Measurements from ENCODE around the gene ZNF358.

Gene ZNF358

DNA sequence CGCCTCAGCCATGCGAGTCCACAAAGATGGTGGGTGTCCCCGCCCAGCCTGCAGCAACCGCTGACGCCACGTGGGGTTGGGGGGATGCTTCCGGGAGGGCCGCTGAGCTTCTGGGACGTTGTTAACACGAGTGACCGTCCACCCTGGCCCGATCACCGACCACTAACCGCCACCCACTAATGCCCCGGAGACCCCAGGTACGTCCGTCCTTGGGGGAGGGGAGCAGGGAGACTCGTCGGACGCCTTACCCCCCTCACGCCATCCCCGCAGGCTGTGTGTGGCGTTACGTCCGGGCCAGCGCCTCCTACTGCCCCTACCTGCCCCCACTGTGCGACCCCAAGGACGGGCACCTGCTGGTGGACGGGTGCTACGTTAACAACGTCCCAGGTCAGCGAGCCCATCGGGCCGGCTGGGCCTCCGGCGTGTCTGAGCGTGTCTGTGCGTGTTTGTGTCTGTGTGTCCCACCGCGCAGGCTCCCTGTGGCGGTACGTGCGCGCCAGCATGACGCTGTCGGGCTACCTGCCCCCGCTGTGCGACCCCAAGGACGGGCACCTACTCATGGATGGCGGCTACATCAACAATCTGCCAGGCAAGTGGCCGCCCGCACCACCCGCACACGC lies 40.9 kb downstream of the ZNF358 start:
- Histone ChIP-seq H3K9me3 (ENCODE audit: control insufficient read depth, low read length) (no peaks in the 10 kb centered on the region), H3K4me3 (ENCODE audit: low read depth, low read length) (no peak overlapping the region), H3K4me1 (no peaks in the 10 kb centered on the region), H3K36me3 (ENCODE audit: control insufficient read depth, insufficient read depth, low read length) (no peaks in the 10 kb centered on the region), H2AFZ (no peak overlapping the region), H3K4me2 (ENCODE audit: low read length) (no peak overlapping the region), H3K27ac (no peak overlapping the region), H3K79me2 (no peaks in the 10 kb centered on the region), H3K9ac (no peak overlapping the region), H3K27me3 (ENCODE audit: control insufficient read depth, insufficient read depth, low read length) (no peaks in the 10 kb centered on the region)
- TF ChIP-seq, protein P1, sequence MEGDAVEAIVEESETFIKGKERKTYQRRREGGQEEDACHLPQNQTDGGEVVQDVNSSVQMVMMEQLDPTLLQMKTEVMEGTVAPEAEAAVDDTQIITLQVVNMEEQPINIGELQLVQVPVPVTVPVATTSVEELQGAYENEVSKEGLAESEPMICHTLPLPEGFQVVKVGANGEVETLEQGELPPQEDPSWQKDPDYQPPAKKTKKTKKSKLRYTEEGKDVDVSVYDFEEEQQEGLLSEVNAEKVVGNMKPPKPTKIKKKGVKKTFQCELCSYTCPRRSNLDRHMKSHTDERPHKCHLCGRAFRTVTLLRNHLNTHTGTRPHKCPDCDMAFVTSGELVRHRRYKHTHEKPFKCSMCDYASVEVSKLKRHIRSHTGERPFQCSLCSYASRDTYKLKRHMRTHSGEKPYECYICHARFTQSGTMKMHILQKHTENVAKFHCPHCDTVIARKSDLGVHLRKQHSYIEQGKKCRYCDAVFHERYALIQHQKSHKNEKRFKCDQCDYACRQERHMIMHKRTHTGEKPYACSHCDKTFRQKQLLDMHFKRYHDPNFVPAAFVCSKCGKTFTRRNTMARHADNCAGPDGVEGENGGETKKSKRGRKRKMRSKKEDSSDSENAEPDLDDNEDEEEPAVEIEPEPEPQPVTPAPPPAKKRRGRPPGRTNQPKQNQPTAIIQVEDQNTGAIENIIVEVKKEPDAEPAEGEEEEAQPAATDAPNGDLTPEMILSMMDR (IDR thresholded peaks at IDR 0.05) = no peak

DNA sequence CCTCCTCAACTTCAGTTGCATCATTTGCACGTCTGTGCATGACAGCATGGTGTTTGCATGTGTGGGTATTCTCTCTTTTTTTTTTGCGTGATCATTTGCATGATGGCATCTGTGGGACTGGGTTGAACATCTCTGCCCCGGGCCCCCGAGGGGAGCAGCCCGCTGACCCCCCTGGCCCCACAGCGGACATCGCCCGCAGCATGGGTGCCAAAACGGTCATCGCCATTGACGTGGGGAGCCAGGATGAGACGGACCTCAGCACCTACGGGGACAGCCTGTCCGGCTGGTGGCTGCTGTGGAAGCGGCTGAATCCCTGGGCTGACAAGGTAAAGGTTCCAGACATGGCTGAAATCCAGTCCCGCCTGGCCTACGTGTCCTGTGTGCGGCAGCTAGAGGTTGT lies 42.8 kb downstream of the ZNF358 start:
- TF ChIP-seq, protein P1 (IDR thresholded peaks at IDR 0.05) = no peak
- H3K79me2 ChIP-seq = no peaks in the 10 kb centered on the region
- no peak overlapping the region for H3K4me3 ChIP-seq (ENCODE audit: low read depth, low read length)
- H3K9me3 ChIP-seq (ENCODE audit: control insufficient read depth, low read length) = no peaks in the 10 kb centered on the region
- H3K27ac ChIP-seq = no peak overlapping the region
- H2AFZ ChIP-seq = no peak overlapping the region
- no peak overlapping the region for H3K9ac ChIP-seq
- no peaks in the 10 kb centered on the region for H3K27me3 ChIP-seq (ENCODE audit: control insufficient read depth, insufficient read depth, low read length)
- H3K4me2 ChIP-seq (ENCODE audit: low read length) = no peak overlapping the region
- no peaks in the 10 kb centered on the region for H3K4me1 ChIP-seq
- H3K36me3 ChIP-seq (ENCODE audit: control insufficient read depth, insufficient read depth, low read length) = no peaks in the 10 kb centered on the region

DNA sequence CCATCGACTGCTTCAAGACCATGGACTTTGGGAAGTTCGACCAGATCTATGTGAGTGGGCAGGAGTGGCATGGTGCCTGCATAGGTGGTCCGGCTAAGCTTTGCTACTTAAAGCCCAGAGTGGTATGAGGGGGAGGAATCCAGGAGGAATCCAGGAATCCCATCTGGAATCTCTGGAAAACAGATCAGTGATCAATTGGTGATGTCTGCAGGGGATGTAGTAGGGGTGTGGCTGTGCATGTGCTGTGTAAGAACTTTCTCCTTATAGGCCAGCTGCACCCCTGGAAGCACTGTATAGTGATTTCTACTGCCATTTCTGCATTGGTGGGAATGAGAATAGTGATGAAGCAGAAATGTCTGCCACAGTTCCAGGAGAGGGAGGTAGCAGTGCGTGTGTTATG lies 43.2 kb downstream of the ZNF358 start:
- no peak overlapping the region for H3K4me2 ChIP-seq (ENCODE audit: low read length)
- no peaks in the 10 kb centered on the region for H3K36me3 ChIP-seq (ENCODE audit: control insufficient read depth, insufficient read depth, low read length)
- no peak overlapping the region for H3K27ac ChIP-seq
- no peaks in the 10 kb centered on the region for H3K4me1 ChIP-seq
- no peak overlapping the region for H3K9ac ChIP-seq
- no peaks in the 10 kb centered on the region for H3K9me3 ChIP-seq (ENCODE audit: control insufficient read depth, low read length)
- TF ChIP-seq, protein P1 (IDR thresholded peaks at IDR 0.05) = no peak
- H3K79me2 ChIP-seq = no peaks in the 10 kb centered on the region
- H3K27me3 ChIP-seq (ENCODE audit: control insufficient read depth, insufficient read depth, low read length) = no peaks in the 10 kb centered on the region
- no peak overlapping the region for H2AFZ ChIP-seq
- H3K4me3 ChIP-seq (ENCODE audit: low read depth, low read length) = no peak overlapping the region

DNA sequence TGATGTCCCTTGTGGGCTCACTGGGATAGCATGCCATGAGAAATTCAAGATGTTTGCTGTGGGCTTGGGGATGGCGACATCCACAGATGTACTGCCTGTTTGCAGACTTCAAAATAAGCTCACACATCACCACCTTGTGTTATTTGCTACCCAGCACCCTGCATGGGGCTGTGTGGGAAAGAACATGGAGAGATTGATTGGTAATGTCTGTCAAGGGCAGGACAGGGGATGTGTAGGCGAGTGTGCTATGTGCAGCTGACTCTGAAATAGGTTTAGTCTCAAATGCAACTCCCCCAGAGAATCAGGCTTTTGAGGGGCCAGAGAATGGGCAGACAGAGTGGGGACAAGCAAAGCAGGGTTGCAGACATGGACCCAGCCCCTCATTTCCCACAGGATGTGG lies 44.4 kb downstream of the ZNF358 start:
- TF ChIP-seq, protein P1 (IDR thresholded peaks at IDR 0.05) = no peak

DNA sequence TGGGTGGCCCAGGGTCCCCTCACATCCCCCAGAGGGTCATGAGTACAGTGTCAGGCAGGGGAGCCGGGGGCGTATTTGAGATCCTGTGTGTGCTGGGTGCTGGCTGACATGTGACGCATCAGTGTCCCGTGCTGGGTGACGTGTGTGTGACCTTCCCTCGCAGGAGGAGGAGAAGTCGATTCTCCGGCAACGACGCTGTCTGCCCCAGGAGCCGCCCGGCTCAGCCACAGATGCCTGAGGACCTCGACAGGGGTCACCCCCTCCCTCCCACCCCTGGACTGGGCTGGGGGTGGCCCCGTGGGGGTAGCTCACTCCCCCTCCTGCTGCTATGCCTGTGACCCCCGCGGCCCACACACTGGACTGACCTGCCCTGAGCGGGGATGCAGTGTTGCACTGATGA lies 45.4 kb downstream of the ZNF358 start:
- no peak overlapping the region for H3K4me3 ChIP-seq (ENCODE audit: low read depth, low read length)
- H3K27me3 ChIP-seq (ENCODE audit: control insufficient read depth, insufficient read depth, low read length) = no peaks in the 10 kb centered on the region
- TF ChIP-seq, protein P1 (IDR thresholded peaks at IDR 0.05) = no peak
- no peaks in the 10 kb centered on the region for H3K79me2 ChIP-seq
- no peak overlapping the region for H2AFZ ChIP-seq
- no peak overlapping the region for H3K4me2 ChIP-seq (ENCODE audit: low read length)
- H3K4me1 ChIP-seq = no peaks in the 10 kb centered on the region
- H3K36me3 ChIP-seq (ENCODE audit: control insufficient read depth, insufficient read depth, low read length) = no peaks in the 10 kb centered on the region
- H3K9ac ChIP-seq = no peak overlapping the region
- H3K9me3 ChIP-seq (ENCODE audit: control insufficient read depth, low read length) = no peaks in the 10 kb centered on the region
- no peak overlapping the region for H3K27ac ChIP-seq

More for the DNA sequence above, 44.4 kb downstream of the ZNF358 start:
- H3K4me2 ChIP-seq (ENCODE audit: low read length) = no peak overlapping the region
- H2AFZ ChIP-seq = no peak overlapping the region
- no peak overlapping the region for H3K27ac ChIP-seq
- H3K79me2 ChIP-seq = no peaks in the 10 kb centered on the region
- H3K4me1 ChIP-seq = no peaks in the 10 kb centered on the region
- no peaks in the 10 kb centered on the region for H3K36me3 ChIP-seq (ENCODE audit: control insufficient read depth, insufficient read depth, low read length)
- no peaks in the 10 kb centered on the region for H3K27me3 ChIP-seq (ENCODE audit: control insufficient read depth, insufficient read depth, low read length)
- no peak overlapping the region for H3K4me3 ChIP-seq (ENCODE audit: low read depth, low read length)
- H3K9ac ChIP-seq = no peak overlapping the region
- H3K9me3 ChIP-seq (ENCODE audit: control insufficient read depth, low read length) = no peaks in the 10 kb centered on the region

Data from parathyroid adenoma (tissue), 2 donors.